Measurements from ENCODE around the gene PKNOX1.
"Not testable (repeated sequence)": the region's sequence is repeated elsewhere in the genome, so short reads cannot be mapped to it uniquely, and the experiment has no call there.

PKNOX1 gene

GRCh38 chr21:42993051-42993712 lies 18.8 kb downstream of the PKNOX1 start:
- H3K4me3 ChIP-seq (ENCODE audit: low read depth, low read length) = no peak overlapping the region
- TF ChIP-seq MYC (IDR thresholded peaks at IDR 0.05; ENCODE audit: low read depth, low read length) (no peak), POLR2A (IDR thresholded peaks at IDR 0.05; ENCODE audit: extremely low read depth, insufficient read length) (no peak)
- TF ChIP-seq, protein P1, sequence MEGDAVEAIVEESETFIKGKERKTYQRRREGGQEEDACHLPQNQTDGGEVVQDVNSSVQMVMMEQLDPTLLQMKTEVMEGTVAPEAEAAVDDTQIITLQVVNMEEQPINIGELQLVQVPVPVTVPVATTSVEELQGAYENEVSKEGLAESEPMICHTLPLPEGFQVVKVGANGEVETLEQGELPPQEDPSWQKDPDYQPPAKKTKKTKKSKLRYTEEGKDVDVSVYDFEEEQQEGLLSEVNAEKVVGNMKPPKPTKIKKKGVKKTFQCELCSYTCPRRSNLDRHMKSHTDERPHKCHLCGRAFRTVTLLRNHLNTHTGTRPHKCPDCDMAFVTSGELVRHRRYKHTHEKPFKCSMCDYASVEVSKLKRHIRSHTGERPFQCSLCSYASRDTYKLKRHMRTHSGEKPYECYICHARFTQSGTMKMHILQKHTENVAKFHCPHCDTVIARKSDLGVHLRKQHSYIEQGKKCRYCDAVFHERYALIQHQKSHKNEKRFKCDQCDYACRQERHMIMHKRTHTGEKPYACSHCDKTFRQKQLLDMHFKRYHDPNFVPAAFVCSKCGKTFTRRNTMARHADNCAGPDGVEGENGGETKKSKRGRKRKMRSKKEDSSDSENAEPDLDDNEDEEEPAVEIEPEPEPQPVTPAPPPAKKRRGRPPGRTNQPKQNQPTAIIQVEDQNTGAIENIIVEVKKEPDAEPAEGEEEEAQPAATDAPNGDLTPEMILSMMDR (IDR thresholded peaks at IDR 0.05; ENCODE audit: low read depth, low read length) = no peak
- TF ChIP-seq, protein P2, sequence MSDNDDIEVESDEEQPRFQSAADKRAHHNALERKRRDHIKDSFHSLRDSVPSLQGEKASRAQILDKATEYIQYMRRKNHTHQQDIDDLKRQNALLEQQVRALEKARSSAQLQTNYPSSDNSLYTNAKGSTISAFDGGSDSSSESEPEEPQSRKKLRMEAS (IDR thresholded peaks at IDR 0.05; ENCODE audit: low read depth, low read length) = no peak
- no peak for DNase-seq (ENCODE audit: low read depth)

DNA sequence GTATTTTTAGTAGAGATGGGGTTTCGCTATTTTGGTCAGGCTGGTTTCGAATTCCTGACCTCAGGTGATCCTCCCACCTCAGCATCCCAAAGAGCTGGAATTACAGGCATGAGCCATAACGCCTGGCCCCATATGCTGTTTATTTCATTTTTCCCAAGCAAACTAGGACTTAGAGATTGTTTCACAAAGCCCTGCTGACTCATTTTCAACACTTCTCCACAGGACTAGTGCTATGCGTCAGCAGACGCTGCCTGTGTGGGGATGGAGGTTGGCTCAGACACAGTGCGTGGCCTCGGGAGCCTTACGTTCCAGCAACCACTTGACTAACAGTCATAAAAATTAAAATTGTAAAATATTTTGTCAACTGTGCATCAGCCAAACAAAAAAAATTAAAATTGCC lies 22.7 kb downstream of the PKNOX1 start:
- no peak for DNase-seq (ENCODE audit: low read depth)

DNA sequence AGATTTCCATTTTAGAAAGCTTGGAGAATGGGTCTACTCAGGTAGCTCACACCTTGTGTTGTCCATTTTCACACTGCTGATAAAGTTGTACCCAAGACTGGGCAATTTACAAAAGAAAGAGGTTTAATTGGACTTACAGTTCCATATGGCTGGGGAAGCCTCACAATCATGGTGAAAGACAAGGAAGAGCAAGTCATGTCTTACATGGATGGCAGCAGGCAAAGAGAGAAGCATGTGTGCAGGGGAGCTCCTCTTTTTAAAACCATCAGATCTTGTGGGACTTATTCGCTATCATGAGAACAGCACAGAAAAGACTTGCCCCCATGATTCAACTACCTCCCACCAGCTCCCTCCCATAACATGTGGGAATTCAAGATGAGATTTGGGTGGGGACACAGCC lies 23.6 kb downstream of the PKNOX1 start:
- DNase-seq (ENCODE audit: low read depth); H3K4me3 ChIP-seq (ENCODE audit: low read depth, low read length): not testable (repeated sequence)

More for the DNA sequence above, 22.7 kb downstream of the PKNOX1 start:
- TF ChIP-seq, protein P2 (IDR thresholded peaks at IDR 0.05; ENCODE audit: low read depth, low read length) = no peak
- TF ChIP-seq POLR2A (IDR thresholded peaks at IDR 0.05; ENCODE audit: extremely low read depth, insufficient read length) (no peak), MYC (IDR thresholded peaks at IDR 0.05; ENCODE audit: low read depth, low read length) (no peak)
- TF ChIP-seq, protein P1 (IDR thresholded peaks at IDR 0.05; ENCODE audit: low read depth, low read length) = no peak
- H3K4me3 ChIP-seq (ENCODE audit: low read depth, low read length) = no peak overlapping the region

GRCh38 chr21:42999152-42999551 lies 24.8 kb downstream of the PKNOX1 start:
- not testable (repeated sequence) for DNase-seq (ENCODE audit: low read depth); H3K4me3 ChIP-seq (ENCODE audit: low read depth, low read length)

GRCh38 chr21:43000041-43000440 lies 25.7 kb downstream of the PKNOX1 start:
- not testable (repeated sequence) for H3K4me3 ChIP-seq (ENCODE audit: low read depth, low read length); DNase-seq (ENCODE audit: low read depth)

- H3K4me3 ChIP-seq (ENCODE audit: low read depth, low read length) = no peak overlapping the region
- no peak for DNase-seq (ENCODE audit: low read depth)
- no peak for TF ChIP-seq MYC (IDR thresholded peaks at IDR 0.05; ENCODE audit: low read depth, low read length)
- TF ChIP-seq, protein P1 (IDR thresholded peaks at IDR 0.05; ENCODE audit: low read depth, low read length) = no peak
- TF ChIP-seq, protein P2 (IDR thresholded peaks at IDR 0.05; ENCODE audit: low read depth, low read length) = no peak
- TF ChIP-seq POLR2A (IDR thresholded peaks at IDR 0.05; ENCODE audit: extremely low read depth, insufficient read length) = no peak
Measured at GRCh38 chr21:43001316-43001715, 27.0 kb downstream of the PKNOX1 start.

DNA sequence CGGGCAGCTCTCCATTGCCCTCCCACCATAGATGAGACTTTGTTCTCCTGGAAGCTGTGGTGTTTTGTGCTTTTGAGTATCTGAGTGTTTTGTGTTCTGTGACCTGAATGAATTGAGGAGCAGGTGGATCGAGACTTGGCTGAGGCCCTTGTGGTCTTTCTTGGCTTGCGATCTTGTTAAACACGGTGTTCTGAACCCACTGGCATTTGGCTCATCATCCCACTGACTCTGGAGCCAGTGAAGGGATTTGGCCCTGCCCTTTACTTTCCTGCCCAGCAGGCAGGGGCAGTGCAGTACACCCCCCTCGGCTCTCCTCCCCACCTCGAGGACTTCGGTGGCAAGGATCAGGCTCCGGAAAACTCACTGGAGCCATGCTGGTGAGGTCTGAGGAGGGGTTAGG lies 30.6 kb downstream of the PKNOX1 start:
- H3K4me3 ChIP-seq (ENCODE audit: low read depth, low read length) = no peak overlapping the region
- TF ChIP-seq, protein P1 (IDR thresholded peaks at IDR 0.05; ENCODE audit: low read depth, low read length) = no peak
- TF ChIP-seq POLR2A (IDR thresholded peaks at IDR 0.05; ENCODE audit: extremely low read depth, insufficient read length) (no peak), MYC (IDR thresholded peaks at IDR 0.05; ENCODE audit: low read depth, low read length) (no peak)
- TF ChIP-seq, protein P2 (IDR thresholded peaks at IDR 0.05; ENCODE audit: low read depth, low read length) = no peak
- DNase-seq (ENCODE audit: low read depth) = no peak

Measured in NB4 (cell line).